Stimulated activated CD4-positive, alpha-beta T cell treated with anti-CD3 and anti-CD28 coated beads, Interleukin-12 subunit alpha, Interleukin-12 subunit beta, amount 100 ng/mL, for 24 hours (primary cell): ENCODE data around the gene ATP11A.

Experiments used
- DNase-seq, 2 experiments: peaks; one replicate each; pipeline ENCODE4 v3.0.0-alpha.2; 2020; ENCODE audit warnings: low read depth in 2 of 2

ATP11A gene

GRCh38 chr13:112904436-112904960 is 214.7 kb downstream of the ATP11A start:
- no peak for DNase-seq

- DNase-seq: no peak
Measured at GRCh38 chr13:112905086-112905485, 215.2 kb downstream of the ATP11A start.

- no peak for DNase-seq
Measured at GRCh38 chr13:112905619-112905989, 215.8 kb downstream of the ATP11A start.

- DNase-seq: no peak
Measured at GRCh38 chr13:112905990-112906641, 216.3 kb downstream of the ATP11A start.

- DNase-seq: no peak
Measured at GRCh38 chr13:112907286-112907685, 217.4 kb downstream of the ATP11A start.

GRCh38 chr13:112907871-112908331 is 218.1 kb downstream of the ATP11A start:
- no peak for DNase-seq

GRCh38 chr13:112908342-112908741 is 218.5 kb downstream of the ATP11A start:
- DNase-seq: no peak

- no peak for DNase-seq
Measured at GRCh38 chr13:112910016-112910415, 220.2 kb downstream of the ATP11A start.

- DNase-seq: no peak
Measured at GRCh38 chr13:112910616-112911280, 220.9 kb downstream of the ATP11A start.

GRCh38 chr13:112911285-112911701 is 221.5 kb downstream of the ATP11A start:
- DNase-seq: no peak

- DNase-seq: no peak
Measured at GRCh38 chr13:112911883-112912282, 222.0 kb downstream of the ATP11A start.

- no peak for DNase-seq
Measured at GRCh38 chr13:112912726-112913440, 223.0 kb downstream of the ATP11A start.

- DNase-seq: no peak
Measured at GRCh38 chr13:112916296-112916695, 226.5 kb downstream of the ATP11A start.

GRCh38 chr13:112917056-112917664 is 227.3 kb downstream of the ATP11A start:
- DNase-seq: no peak

GRCh38 chr13:112917737-112918136 is 227.9 kb downstream of the ATP11A start:
- no peak for DNase-seq

GRCh38 chr13:112918266-112918665 is 228.4 kb downstream of the ATP11A start:
- no peak for DNase-seq

GRCh38 chr13:112918746-112919145 is 228.9 kb downstream of the ATP11A start:
- no peak for DNase-seq

- no peak for DNase-seq
Measured at GRCh38 chr13:112923962-112924361, 234.1 kb downstream of the ATP11A start.

- DNase-seq: no peak
Measured at GRCh38 chr13:112924365-112924764, 234.5 kb downstream of the ATP11A start.

- no peak for DNase-seq
Measured at GRCh38 chr13:112926003-112926402, 236.2 kb downstream of the ATP11A start.

GRCh38 chr13:112926993-112927392 is 237.2 kb downstream of the ATP11A start:
- no peak for DNase-seq
